ENCODE data around the gene TOP3B. TPM values are rescaled to one million over a fixed set of nuclear protein-coding genes. Genes with fewer than 3 reads are reported as not detected.

Gene TOP3B
- total and polyA plus RNA-seq, 2 experiments from 2014 or later, result 35.7 to 77.7 TPM

DNA sequence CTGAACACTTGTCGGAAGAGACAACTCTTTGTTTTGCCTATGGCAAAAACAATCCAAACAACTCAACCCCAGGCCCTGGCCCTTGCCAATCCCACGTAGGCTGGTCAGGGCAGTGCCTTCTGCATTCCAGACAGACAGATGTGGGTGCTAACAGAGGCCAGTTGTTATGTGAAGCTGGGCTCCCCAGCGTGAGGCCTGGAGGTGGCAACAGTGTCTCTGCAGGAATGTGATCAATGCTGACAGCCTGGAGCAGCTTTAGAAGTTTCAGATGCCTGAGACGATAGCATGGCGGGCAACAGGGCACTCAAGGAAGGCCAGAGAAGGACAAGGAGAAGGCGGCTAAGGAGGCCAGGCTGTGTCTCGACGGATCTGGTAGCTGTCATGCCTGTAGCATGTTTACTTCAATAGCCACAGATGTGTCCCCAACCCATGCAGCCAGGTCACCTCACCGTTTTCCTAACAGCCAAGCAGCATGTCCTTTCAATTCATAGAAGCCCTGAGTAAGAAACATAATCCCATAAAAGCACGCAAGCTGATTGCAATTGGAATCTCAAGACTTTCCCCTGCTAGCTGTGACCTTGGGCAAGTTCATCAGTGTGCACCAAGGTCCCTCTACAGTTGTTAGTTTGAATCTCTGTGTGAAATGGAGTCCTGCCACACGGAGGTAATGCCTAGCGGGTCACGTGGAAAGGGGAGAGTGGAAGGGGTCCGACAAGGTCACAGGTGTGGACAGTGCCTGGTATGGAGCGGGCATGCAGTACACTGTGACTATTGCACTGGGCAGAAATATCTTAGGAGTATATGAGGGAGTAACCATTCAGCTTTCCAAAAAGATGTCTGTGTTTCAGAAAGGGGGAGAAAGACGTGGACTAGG lies 15.7 kb downstream of the TOP3B start:
- Histone ChIP-seq H4K20me1 (replicated peaks; ENCODE audit: insufficient read depth) (peaks cover 10% of the 10 kb centered on the region; the same call in 1 of the 2 replicates), H3K4me2 (no peak overlapping the region), H3K27me3 (ENCODE audit: insufficient read depth) (no peaks in the 10 kb centered on the region), H3K79me2 (replicated peaks; ENCODE audit: insufficient read depth) (no peaks in the 10 kb centered on the region), H3K4me1 (ENCODE audit: insufficient read depth) (no peaks in the 10 kb centered on the region), H3K36me3 (ENCODE audit: insufficient read depth) (peaks cover 13% of the 10 kb centered on the region; the same call in 1 of the 2 replicates), H3K27ac (ENCODE audit: low read depth) (no peak overlapping the region), H3K4me3 (no peak overlapping the region), H3F3A (replicated peaks; ENCODE audit: low read depth) (no peaks in the 10 kb centered on the region), H2AFZ (no peak overlapping the region), H3K9me2 (ENCODE audit: insufficient read depth) (no peaks in the 10 kb centered on the region)
- no peak overlapping the region for H3K27ac Mint-ChIP-seq
- no peaks in the 10 kb centered on the region for H3K4me1 Mint-ChIP-seq
- H3K4me3 Mint-ChIP-seq, result no peak overlapping the region
- H3K36me3 Mint-ChIP-seq (ENCODE audit: low read depth), result peaks cover 85% of the 10 kb centered on the region
- TF ChIP-seq, protein P1, sequence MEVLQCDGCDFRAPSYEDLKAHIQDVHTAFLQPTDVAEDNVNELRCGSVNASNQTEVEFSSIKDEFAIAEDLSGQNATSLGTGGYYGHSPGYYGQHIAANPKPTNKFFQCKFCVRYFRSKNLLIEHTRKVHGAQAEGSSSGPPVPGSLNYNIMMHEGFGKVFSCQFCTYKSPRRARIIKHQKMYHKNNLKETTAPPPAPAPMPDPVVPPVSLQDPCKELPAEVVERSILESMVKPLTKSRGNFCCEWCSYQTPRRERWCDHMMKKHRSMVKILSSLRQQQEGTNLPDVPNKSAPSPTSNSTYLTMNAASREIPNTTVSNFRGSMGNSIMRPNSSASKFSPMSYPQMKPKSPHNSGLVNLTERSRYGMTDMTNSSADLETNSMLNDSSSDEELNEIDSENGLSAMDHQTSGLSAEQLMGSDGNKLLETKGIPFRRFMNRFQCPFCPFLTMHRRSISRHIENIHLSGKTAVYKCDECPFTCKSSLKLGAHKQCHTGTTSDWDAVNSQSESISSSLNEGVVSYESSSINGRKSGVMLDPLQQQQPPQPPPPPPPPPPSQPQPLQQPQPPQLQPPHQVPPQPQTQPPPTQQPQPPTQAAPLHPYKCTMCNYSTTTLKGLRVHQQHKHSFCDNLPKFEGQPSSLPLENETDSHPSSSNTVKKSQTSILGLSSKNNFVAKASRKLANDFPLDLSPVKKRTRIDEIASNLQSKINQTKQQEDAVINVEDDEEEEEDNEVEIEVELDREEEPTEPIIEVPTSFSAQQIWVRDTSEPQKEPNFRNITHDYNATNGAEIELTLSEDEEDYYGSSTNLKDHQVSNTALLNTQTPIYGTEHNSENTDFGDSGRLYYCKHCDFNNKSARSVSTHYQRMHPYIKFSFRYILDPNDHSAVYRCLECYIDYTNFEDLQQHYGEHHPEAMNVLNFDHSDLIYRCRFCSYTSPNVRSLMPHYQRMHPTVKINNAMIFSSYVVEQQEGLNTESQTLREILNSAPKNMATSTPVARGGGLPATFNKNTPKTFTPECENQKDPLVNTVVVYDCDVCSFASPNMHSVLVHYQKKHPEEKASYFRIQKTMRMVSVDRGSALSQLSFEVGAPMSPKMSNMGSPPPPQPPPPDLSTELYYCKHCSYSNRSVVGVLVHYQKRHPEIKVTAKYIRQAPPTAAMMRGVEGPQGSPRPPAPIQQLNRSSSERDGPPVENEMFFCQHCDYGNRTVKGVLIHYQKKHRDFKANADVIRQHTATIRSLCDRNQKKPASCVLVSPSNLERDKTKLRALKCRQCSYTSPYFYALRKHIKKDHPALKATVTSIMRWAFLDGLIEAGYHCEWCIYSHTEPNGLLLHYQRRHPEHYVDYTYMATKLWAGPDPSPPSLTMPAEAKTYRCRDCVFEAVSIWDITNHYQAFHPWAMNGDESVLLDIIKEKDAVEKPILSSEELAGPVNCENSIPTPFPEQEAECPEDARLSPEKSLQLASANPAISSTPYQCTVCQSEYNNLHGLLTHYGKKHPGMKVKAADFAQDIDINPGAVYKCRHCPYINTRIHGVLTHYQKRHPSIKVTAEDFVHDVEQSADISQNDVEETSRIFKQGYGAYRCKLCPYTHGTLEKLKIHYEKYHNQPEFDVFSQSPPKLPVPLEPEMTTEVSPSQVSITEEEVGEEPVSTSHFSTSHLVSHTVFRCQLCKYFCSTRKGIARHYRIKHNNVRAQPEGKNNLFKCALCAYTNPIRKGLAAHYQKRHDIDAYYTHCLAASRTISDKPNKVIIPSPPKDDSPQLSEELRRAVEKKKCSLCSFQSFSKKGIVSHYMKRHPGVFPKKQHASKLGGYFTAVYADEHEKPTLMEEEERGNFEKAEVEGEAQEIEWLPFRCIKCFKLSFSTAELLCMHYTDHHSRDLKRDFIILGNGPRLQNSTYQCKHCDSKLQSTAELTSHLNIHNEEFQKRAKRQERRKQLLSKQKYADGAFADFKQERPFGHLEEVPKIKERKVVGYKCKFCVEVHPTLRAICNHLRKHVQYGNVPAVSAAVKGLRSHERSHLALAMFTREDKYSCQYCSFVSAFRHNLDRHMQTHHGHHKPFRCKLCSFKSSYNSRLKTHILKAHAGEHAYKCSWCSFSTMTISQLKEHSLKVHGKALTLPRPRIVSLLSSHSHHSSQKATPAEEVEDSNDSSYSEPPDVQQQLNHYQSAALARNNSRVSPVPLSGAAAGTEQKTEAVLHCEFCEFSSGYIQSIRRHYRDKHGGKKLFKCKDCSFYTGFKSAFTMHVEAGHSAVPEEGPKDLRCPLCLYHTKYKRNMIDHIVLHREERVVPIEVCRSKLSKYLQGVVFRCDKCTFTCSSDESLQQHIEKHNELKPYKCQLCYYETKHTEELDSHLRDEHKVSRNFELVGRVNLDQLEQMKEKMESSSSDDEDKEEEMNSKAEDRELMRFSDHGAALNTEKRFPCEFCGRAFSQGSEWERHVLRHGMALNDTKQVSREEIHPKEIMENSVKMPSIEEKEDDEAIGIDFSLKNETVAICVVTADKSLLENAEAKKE (CRISPR knock-in tag; IDR thresholded peaks at IDR 0.05), result no peak
- TF ChIP-seq, protein P2, sequence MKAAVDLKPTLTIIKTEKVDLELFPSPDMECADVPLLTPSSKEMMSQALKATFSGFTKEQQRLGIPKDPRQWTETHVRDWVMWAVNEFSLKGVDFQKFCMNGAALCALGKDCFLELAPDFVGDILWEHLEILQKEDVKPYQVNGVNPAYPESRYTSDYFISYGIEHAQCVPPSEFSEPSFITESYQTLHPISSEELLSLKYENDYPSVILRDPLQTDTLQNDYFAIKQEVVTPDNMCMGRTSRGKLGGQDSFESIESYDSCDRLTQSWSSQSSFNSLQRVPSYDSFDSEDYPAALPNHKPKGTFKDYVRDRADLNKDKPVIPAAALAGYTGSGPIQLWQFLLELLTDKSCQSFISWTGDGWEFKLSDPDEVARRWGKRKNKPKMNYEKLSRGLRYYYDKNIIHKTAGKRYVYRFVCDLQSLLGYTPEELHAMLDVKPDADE (IDR thresholded peaks at IDR 0.05), result no peak
- H3K9me3 Mint-ChIP-seq, result peaks cover 4% of the 10 kb centered on the region; the same call in 2 of the 3 replicates
- DNase-seq (ENCODE audit: low spot score) (no peak), ATAC-seq (no peak)
- peaks cover 14% of the 10 kb centered on the region for H3K27me3 Mint-ChIP-seq (ENCODE audit: insufficient read depth, low read depth, poor library complexity)

Measured in GM23338 (cell line).